Dedifferentiated amniotic fluid mesenchymal stem cell (primary cell): ENCODE measurements around the gene ABCB8.

Experiments
- DNase-seq: peaks from one replicate; pipeline ENCODE4 v3.0.0-alpha.2; 2016; ENCODE audit errors: extremely low spot score

The ABCB8 gene

DNA sequence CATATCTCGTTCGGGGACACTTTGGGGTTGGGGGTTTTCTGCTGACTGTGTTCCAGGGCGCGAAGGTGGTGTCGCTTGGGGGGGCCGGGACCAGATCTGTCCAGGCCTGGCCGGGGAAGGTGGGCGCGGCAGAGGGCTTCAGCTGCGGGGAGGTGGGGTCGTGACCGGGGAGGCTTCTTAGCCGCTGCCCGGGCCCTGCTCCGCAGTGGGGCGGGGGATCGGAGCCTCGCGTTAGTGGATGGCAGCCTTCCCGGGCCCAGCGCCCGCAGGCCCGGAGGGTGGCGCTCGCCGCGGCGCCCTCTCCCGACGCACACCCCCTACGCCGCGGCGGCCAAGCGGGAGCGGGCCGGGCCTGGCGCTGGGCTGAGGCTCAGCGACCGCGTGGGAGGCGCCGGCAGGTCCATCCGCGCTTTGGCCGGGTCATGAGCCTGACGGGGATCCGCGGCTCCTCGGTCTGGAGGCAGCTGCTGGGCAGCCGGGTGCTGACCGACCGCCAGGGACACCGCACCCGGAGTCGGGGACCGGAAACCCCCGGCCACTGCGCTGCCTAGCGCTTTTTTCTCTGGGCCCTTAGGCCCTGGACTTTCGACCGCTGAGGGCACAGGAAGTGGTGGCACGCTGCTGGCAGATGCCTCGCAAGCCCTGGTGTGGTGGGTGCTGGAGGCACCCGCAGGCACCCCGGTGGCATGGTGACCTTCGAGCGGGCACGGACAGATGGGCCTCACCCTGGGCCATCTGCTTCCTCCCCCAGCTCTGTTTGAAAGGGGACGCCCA lies 59.2 kb downstream of the ABCB8 start:
- DNase-seq, result peak; percentile 25

DNA sequence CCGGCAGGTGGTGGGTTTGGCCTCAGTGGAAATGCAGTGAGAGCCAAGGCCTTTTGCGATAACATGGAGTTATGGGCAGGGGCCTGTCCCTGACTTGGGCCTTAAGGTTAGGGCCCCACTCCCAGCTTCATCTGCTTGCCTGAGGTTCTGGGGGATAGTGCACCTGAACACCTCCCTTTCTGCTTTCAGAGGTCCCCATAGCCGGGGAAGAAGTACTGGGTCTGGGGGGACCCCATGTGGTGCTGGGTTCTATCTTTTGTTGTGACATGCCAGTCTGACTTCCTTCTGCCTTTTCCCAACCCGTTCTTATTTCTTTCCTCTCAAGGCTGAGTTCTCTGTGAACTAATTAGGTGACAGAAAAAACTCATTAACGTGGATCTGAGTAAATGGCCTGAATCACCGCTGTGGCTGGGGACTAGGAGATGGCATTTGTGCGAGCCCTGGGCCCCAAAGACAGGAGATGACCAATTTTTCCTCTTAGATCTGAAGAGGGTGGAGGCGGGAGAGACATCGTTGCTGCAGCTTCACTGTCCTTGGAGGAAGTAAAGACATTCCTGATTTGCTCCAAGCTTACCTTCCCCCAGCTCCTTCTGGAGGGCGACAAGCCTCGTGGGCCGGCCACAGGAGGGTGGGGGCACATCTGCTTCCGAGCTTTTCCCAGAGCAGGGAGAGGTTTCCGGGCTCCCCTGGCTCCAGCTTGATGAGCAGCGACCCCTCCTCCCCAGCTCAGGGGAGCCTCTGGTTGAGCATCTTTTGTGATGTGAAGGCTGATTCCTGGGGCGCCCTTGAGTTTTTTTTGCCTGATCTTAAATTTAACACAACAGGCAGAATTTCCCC lies 60.0 kb downstream of the ABCB8 start:
- DNase-seq, result peak; percentile 16

DNA sequence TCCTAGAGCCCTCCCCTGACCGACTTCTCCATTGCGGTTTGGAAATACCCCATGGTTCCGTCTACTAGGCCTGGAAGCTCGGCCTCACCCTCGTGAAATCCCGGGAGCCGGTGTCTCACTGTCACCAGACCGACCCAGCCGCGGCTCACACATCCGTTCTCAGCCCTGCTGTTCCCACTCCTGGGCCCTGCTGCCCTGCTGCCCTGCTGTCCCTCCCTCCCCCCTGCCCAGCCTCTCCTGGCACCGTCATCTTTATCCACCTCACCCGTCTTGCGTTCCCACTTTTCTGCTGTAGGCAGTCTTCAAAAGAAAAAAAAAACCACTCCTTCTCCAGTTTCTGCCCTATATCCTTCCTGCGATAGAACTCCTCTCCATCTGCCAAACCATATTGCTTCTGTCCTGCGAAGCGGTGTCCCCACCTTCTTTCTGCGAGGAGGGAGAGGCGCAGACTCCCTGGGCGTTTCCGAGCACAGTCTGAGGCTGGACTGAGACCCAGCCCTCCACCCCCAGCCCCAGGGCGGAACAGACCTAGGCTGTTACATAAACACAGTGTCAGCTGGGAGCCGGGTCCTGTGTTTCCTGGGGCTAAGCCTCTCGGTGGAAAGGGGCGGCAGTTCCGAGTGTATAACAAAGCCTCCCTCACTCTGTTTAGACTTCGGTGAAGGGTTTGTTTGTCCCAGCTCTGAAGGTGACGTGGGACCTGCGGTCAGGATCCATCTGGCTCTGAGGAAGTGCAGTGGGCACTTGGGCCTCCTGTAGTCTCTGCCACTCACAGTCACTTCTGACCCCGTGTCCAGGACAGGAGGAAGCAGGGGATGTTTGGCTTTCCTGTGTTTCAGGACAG lies 60.8 kb downstream of the ABCB8 start:
- peak; percentile 54 for DNase-seq

GRCh38 chr7:151089893-151090730 lies 61.9 kb downstream of the ABCB8 start:
- DNase-seq, result no peak

- DNase-seq, result no peak
These were observed 62.8 kb downstream of the ABCB8 start for GRCh38 chr7:151091003-151091402.

- DNase-seq, result no peak
These were observed 63.2 kb downstream of the ABCB8 start for GRCh38 chr7:151091431-151091830.

- no peak for DNase-seq
These were observed 63.7 kb downstream of the ABCB8 start for GRCh38 chr7:151091988-151092387.

- DNase-seq, result no peak
These were observed 65.5 kb downstream of the ABCB8 start for GRCh38 chr7:151093748-151094147.

DNA sequence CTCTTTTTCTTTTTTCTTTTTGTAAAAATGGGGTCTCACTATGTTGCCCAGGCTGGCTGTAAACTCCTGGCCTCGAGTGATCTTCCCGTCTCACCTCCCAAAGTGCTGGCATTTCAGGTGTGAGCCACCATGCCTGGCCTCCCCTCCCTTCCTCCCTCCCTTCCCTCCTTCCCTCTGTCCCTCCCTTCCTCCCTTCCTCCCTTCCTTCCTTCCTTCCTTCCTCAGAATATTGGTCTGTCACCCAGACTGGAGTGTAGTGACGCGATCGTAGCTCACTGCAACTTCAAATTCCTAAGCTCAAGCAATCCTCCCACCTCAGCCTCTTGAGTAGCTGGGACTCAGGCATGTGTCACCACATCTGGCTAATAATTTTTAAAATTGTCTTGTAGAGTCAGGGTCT lies 66.4 kb downstream of the ABCB8 start:
- DNase-seq, result no peak

DNA sequence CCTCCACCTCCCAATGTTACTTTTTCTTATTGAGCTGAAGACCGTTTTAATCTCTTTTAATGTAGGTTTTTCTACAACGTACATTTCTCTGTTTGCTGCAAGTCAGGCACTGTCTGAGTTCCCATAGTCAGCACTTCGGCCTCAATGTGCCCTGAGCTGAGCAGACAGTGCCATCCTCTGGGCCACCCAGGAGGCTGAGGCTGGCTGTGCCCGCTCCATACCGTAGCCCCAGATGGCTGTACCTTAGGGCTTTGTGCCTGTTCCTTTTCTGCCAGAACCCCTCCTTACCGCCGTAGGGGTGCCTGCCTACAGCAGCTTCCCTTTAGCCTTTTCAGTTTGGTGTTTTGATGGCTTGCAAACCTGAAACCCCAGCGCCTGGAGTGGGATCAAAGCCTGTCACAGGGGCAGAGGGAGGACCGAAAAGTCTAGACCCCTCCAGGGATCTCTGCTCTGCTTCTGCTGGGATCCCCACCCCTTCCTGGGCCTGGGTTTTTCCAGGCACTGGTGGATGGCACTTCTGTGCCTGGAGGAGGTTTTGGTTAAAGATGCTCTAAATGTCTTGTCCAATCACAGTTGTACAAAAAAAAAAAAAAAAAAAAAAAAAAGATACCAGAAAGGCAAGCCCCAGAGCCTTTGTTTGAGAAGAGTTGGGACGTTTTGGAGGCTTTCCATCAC lies 67.0 kb downstream of the ABCB8 start:
- DNase-seq, result no peak

- no peak for DNase-seq
These were observed 67.7 kb downstream of the ABCB8 start for GRCh38 chr7:151095828-151096475.
